CD4-positive, alpha-beta T cell treated with Interleukin-12 subunit alpha and Interleukin-12 subunit beta, for 1 hour (primary cell): Measurements from ENCODE around the gene CAMK2A.
A peak's percentile ranks its signal among the peaks of the same experiment; 100 is the strongest.

Experiments used
- DNase-seq: peaks from one replicate; pipeline ENCODE4 v3.0.0-alpha.2; 2020

CAMK2A gene

GRCh38 chr5:150278046-150278730 lies 11.4 kb downstream of the CAMK2A start:
- DNase-seq = no peak

- DNase-seq = no peak
Measured at GRCh38 chr5:150277043-150277442, 12.5 kb downstream of the CAMK2A start.

GRCh38 chr5:150274811-150275210 lies 14.8 kb downstream of the CAMK2A start:
- no peak for DNase-seq

GRCh38 chr5:150272531-150272930 lies 17.0 kb downstream of the CAMK2A start:
- peak; percentile 9 for DNase-seq

- no peak for DNase-seq
Measured at GRCh38 chr5:150271923-150272322, 17.6 kb downstream of the CAMK2A start.

- DNase-seq = no peak
Measured at GRCh38 chr5:150271296-150271692, 18.3 kb downstream of the CAMK2A start.

GRCh38 chr5:150270541-150271295 lies 18.9 kb downstream of the CAMK2A start:
- no peak for DNase-seq

- DNase-seq = no peak
Measured at GRCh38 chr5:150266871-150267291, 22.7 kb downstream of the CAMK2A start.

DNA sequence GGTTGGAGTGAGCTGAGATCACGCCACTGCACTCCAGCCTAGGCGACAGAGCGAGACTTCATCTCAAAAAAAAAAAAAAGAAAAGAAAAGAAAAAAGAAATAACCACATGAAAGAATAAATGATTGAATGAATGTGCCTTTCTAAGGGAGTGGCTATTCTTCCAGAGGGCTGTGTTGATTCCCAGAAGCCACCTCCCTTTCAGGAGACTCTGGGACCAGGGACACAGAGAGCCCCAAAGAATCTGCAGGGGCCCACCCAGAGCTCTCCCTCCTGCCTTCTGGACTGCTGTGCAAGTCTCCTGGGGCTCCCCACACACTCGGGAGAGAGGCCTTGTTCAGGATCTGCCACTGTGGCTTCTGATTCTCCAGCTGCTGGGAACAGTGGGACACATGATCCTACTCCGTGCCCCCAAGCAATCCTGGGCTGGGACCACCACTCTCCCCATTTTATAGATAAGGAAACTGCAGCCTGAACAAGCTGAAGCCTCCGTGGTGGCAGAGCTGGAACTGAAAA lies 23.6 kb downstream of the CAMK2A start:
- DNase-seq = no peak

DNA sequence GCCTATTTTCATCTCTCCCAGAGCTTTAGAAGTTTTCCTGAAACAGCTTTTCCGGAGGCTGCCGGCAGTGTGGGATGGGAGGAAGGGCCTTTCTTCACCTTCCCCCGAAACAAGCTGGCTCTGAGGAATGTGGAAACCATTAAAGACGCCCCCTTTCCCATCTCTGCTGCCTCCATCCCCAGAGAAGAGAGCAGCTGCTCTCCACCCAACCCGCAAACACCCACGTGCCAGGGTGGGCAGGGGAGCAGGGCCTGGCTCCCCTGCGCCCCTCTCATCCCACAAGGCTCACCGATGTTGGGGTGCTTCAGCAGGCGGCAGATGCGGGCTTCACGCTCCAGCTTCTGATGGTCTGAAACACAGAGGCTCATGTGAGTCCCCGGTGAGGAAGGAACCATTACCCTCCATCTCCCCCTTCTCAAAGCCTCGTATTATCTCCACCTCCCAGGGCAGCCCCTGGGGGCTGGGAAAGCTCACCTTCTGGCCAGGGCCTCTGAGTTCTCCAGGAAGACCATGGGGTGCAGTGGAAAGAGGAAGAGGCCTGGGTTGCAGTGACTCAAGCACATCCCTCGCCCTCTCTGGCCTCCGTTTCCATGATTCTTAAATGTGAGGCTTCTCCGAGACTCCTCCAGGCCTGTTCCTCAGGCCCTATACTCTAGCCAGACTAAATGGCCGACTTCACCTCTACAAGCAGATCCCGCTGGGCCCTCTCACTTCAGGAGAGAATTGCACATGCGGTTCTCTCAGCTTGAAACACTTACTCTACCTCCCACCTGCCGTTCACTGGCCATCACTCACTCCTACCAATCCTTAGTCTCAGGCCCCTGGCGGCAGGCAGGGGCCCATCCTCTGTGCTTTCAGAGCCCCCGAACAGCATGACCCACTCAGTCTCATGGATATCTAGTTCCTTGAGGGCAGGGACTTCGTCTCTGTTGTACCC lies 24.6 kb downstream of the CAMK2A start:
- no peak for DNase-seq

GRCh38 chr5:150263801-150264621 lies 25.6 kb downstream of the CAMK2A start:
- no peak for DNase-seq

DNA sequence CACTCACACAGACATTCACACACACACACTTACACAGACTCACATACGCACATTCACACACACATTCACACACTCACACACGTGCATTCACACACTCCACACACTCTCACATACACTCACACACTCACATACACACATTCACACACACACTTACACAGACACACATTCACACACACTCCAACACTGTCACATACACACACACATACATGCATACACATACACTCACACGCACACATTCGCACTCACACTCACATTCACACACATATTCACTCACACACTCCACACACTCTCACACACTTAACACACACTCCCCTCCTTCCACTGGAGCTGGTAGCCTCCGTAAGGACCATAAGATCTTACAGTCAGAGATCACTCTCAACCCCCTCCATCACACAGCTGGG lies 26.2 kb downstream of the CAMK2A start:
- no peak for DNase-seq

DNA sequence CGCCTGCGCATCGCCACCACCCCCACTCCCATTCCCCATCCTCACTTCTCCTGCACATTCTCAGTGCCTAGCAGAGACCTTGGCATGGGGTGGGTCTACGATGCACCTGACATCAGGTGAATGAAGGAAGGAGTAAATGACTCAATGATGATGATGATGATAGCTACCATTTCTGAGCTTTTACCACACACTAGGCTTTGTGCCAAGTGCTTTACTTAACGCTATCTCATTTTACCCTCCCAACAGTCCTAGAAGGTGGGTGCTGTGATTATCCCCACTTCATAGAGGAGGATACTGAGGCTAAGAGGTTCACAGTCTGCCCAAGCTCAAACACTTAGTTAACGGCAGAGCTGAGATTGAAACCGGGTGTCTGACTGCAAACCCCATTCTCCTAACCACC lies 27.1 kb downstream of the CAMK2A start:
- no peak for DNase-seq

GRCh38 chr5:150261231-150261630 lies 28.3 kb downstream of the CAMK2A start:
- DNase-seq = no peak

DNA sequence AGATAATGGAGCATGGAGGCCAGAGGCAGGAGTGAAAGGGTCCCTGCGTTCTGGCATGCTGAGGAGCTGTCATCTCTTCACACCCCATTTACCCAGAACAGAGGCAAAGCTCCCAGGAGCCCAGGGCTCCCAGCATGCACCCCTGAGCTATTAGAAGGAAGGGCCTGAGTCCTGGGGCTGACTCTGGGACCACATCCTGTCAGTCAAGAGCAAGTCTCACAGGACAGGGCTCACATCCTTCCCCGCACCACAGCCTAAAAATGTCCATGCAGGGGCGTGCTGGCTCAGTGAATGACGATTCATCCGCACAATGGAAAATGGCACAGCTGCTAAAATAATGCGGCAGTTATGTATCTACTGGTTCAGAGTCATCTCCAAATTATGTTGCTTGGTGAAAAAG lies 31.4 kb downstream of the CAMK2A start:
- no peak for DNase-seq

- no peak for DNase-seq
Measured at GRCh38 chr5:150257424-150257823, 32.1 kb downstream of the CAMK2A start.

- DNase-seq = no peak
Measured at GRCh38 chr5:150256410-150257064, 33.0 kb downstream of the CAMK2A start.

DNA sequence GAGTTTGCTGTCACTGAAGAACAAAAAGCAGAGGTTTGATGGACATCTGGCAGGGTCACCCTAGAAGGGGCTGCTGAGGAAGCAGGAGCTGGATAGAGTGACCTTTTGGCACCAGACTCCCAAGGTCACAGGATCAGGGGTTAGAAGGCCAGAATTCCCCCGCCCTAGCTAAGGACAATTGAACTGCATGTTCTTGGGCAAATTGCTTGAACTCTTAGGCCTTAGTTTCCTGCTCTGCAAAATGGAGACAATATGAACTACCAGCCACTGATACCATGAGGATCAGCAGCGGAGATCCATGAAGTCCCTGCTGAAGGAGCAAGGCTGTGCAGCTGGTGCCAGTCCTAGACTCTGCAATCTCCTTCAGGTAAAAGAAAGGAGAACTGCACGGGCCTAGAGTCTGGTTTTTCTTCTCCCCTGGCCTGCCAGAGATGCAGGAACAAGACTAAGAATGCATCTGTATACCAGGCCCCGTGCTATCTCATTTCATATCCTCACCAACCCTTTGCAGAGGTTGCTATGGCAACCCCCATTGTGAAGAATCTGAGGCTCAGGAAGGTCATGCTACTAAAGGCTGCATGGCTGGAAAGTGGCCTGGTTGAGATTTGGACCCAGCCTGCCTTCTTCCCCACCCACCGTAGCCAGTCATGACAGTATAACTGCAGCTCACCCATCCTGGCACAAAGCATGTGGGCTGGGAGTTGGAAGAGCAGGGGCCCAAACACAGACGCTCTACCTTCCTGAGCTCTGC lies 33.7 kb downstream of the CAMK2A start:
- DNase-seq = no peak

DNA sequence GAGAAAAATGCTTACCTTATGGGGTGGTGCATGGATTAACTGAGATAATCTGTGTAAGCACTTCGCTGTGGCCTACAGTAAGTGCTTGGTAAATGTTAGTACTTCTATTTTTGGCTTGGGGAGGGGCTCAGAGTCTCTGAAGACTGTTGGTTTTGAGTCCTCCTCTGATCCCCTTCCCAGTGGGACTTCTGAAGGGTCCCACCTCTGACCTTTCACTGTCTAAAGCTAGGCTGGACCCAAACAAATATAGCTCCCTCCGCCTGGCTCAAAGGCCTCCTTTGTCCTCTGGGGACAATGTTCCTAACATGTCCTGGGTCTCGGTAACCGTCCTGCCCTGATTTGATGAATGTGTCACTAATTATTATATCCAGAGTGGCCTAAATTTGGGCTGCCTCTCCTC lies 34.8 kb downstream of the CAMK2A start:
- DNase-seq = no peak

GRCh38 chr5:150254363-150254762 lies 35.2 kb downstream of the CAMK2A start:
- DNase-seq = no peak
